ENCODE data around the gene NCCRP1.

The NCCRP1 gene

DNA sequence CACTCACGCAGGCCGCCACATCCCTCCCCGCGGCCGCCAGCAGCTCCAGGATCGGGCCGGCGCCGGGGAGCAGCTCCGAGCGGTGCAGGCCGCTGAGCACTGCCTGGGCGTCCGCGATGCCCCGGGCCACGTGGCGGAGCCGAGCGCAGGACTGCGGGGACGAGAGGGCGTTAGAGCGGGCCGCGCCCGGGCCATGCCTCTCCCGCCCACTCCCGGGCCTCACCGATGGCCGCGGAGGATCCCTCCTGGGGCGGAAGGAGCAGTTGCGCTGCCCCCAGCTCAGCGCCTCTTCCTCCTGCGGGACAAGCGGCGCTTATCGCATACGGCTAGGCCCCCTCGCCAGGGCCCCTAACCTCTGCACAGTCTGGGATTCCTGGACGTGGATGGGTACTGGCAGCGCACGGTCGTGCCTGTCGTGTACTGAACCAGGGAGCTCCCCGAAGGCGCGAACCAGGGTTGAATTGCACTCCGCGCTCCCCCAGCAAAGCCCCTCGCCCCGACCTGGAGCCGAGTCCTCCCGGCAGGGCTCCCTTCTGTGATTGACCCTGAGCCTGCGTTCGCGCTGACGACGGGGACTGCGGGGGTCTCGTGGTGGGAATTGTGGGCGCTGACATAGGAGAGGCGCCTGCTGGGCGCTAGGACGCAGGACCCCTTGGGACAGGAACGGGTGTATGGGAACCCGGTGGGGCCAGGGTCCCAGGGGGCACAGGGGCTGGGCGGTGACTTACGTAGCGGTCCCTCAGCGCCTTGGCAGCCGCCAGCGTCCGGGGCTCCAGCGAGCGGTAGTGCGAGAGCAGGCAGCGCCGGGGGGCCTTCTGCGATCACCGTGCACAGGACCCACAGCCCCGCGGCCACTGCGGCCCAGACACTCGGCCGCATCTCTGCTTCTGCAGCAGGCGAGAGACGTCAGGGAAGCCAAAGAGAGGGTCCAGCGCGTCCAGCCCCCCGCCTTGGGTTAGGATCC is 51.2 kb downstream of the NCCRP1 start:
- no peak for DNase-seq

DNA sequence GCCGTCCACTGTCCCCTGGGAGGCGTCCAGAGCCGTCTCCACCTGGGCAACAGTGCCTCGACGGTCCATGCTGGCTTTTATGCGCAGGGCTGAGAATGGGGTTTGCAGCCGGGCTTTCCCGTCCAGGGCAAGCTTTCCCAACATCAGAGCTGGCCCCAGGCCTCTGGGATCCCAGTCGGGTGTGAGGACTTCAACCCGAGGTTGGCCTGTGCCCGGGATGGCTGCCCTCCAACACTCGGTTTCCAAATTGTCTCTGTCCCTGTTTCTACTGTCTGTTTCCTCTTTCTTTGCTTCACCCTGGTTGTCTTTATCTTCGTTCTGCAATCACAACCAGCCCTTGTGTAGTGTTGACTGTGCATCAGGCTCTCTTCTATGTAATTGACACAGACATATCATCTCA is 52.0 kb downstream of the NCCRP1 start, which contains the start of gene IFNL4:
Gene IFNL4, minus strand, starts transcription at position 51 of the 400 bp plus-strand sequence.
- no peak for DNase-seq

GRCh38 chr19:39251081-39251480 is 54.3 kb downstream of the NCCRP1 start:
- no peak for DNase-seq

Measured in cerebellar nuclear complex (tissue), 1 donor.